Thoracic aorta (tissue), 2 donors: ENCODE measurements around the gene SETBP1. TPM values are rescaled to one million over a fixed set of nuclear protein-coding genes. Genes with fewer than 3 reads are reported as not detected.

Experiments
- ATAC-seq: fragments of 150-250 bp; one replicate; pipeline ENCODE4 v1.8.0; 2017; ENCODE audit warnings: low read depth; ENCODE audit not compliant: insufficient number of reproducible peaks, low FRiP score
- DNase-seq: peaks from one replicate; pipeline ENCODE4 v3.0.0-alpha.2; 2020; ENCODE audit warnings: low spot score
- H3K27ac ChIP-seq, 2 donors: fragments of 200-600 bp; sonication (generic); 1 replicate in 1 of 2; 2 replicates in 1 of 2; pipeline ENCODE4 v1.5.1; 2016; ENCODE audit warnings: mild to moderate bottlenecking in 2 of 2, moderate library complexity in 2 of 2
- H3K27me3 ChIP-seq: fragments of 200-600 bp; sonication (generic); replicated peaks from 2 replicates; pipeline ENCODE4 v1.6.0; 2016; ENCODE audit warnings: mild to moderate bottlenecking; ENCODE audit not compliant: insufficient read depth
- H3K36me3 ChIP-seq: fragments of 200-600 bp; sonication (generic); one replicate; pipeline ENCODE4 v1.5.1; 2016
- H3K4me1 ChIP-seq, 2 donors: fragments of 200-600 bp; sonication (generic); 1 replicate in 1 of 2; 2 replicates in 1 of 2; pipeline versions ENCODE4 v1.5.1 to v1.6.0; 2016; ENCODE audit warnings: low read depth in 2 of 2, mild to moderate bottlenecking in 1 of 2; ENCODE audit not compliant: control insufficient read depth in 1 of 2
- H3K4me3 ChIP-seq: fragments of 200-600 bp; sonication (generic); 2 replicates; pipeline ENCODE4 v1.5.1; 2016; ENCODE audit warnings: mild to moderate bottlenecking
- H3K9me3 ChIP-seq: fragments of 200-600 bp; sonication (generic); 2 replicates; pipeline ENCODE4 v1.5.1; 2016
- CTCF ChIP-seq: fragments of 200-600 bp; sonication (generic); IDR thresholded peaks from one replicate; pipeline ENCODE4 v1.5.1; 2019; ENCODE audit warnings: antibody characterized with exemption
- total RNA-seq, 2 donors: library from RNA; depleted of rRNA; stranded (reverse); fragments of >200 nt; gene quantifications; one replicate each; pipeline versions ENCODE4 v1.1.0 to v1.2.3, GENCODE V29; 2016

Gene SETBP1
- total RNA-seq, 2 donors from 2014 or later, result 39.3 to 50.2 TPM

DNA sequence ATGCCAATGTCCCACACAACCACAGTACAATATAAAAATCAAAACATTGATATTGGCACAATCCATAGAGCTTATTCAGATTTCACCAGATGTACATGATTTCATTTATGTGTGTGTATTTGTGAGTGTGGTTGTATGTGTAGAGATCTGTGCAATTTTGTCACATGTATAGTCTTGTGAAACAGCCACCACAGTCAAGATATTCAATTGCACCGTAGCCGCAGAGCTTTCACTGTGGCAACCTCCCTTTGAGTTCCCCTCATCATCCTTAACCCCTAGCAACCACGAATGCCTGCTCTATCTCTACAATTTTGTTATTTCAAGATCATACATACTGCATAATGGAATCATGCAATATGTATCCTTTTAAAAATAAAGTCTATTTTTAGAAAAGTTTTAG, 391.3 kb downstream of the SETBP1 start:
- no peaks in the 10 kb centered on the region for H3K27me3 ChIP-seq
- no peak overlapping the region for H3K27ac ChIP-seq
- TF ChIP-seq CTCF, result no peak
- no peak for DNase-seq
- H3K9me3 ChIP-seq, result no peaks in the 10 kb centered on the region
- H3K4me3 ChIP-seq, result no peak overlapping the region
- ATAC-seq, result no peak
- H3K4me1 ChIP-seq, result no peaks in the 10 kb centered on the region
- H3K36me3 ChIP-seq, result no peaks in the 10 kb centered on the region

DNA sequence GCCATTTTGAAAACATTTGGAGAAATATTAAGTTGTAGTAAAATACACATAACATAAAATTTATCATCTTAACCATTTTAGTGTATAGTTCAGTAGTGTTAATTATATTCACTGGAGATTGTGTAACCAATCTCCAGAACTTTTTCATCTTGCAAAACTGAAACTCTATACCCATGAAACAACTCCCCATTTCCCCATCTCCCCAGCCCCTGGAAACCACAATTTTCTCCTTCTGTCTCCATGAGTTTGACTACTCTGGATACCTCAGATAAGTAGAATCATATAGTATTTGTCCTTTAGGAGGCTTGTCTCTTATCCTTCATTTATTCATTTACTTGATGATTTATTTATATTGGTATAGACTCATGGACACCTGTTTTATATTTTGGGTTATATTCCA, 392.9 kb downstream of the SETBP1 start:
- Histone ChIP-seq H3K4me1 (no peaks in the 10 kb centered on the region), H3K27me3 (no peaks in the 10 kb centered on the region), H3K36me3 (no peaks in the 10 kb centered on the region), H3K9me3 (no peaks in the 10 kb centered on the region), H3K27ac (no peak overlapping the region), H3K4me3 (no peak overlapping the region)
- ATAC-seq (no peak), DNase-seq (no peak)
- TF ChIP-seq CTCF, result no peak

GRCh38 chr18:45081566-45082181, 401.0 kb downstream of the SETBP1 start:
- Histone ChIP-seq H3K4me1 (no peaks in the 10 kb centered on the region), H3K4me3 (no peak overlapping the region), H3K9me3 (no peaks in the 10 kb centered on the region), H3K27me3 (no peaks in the 10 kb centered on the region), H3K36me3 (no peaks in the 10 kb centered on the region), H3K27ac (no peak overlapping the region)
- DNase-seq, result no peak
- ATAC-seq, result no peak
- TF ChIP-seq CTCF, result no peak

GRCh38 chr18:45083226-45083855, 402.7 kb downstream of the SETBP1 start:
- H3K4me3 ChIP-seq, result no peak overlapping the region
- H3K4me1 ChIP-seq, result no peaks in the 10 kb centered on the region
- H3K27ac ChIP-seq, result no peak overlapping the region
- DNase-seq (no peak), ATAC-seq (no peak)
- H3K9me3 ChIP-seq, result no peaks in the 10 kb centered on the region
- H3K36me3 ChIP-seq, result no peaks in the 10 kb centered on the region
- no peaks in the 10 kb centered on the region for H3K27me3 ChIP-seq
- no peak for TF ChIP-seq CTCF

GRCh38 chr18:45084206-45084605, 403.5 kb downstream of the SETBP1 start:
- ATAC-seq, result no peak

More at GRCh38 chr18:45084206-45084605, 403.5 kb downstream of the SETBP1 start:
- Histone ChIP-seq H3K36me3 (no peaks in the 10 kb centered on the region), H3K4me1 (no peaks in the 10 kb centered on the region), H3K9me3 (no peaks in the 10 kb centered on the region), H3K4me3 (no peak overlapping the region), H3K27me3 (no peaks in the 10 kb centered on the region), H3K27ac (no peak overlapping the region)
- DNase-seq, result no peak
- TF ChIP-seq CTCF, result no peak
